Glutamatergic neuron (in vitro differentiated cells): Measurements from ENCODE around the gene ME3. TPM values are rescaled to one million over a fixed set of nuclear protein-coding genes. Genes with fewer than 3 reads are reported as not detected.
A peak's percentile ranks its signal among the peaks of the same experiment; 100 is the strongest.

Experiments
- DNase-seq: peaks from one replicate; pipeline ENCODE4 v3.0.0; 2022
- H3K27ac Mint-ChIP-seq: one replicate; pipeline ENCODE4 v1.8.0; 2020; ENCODE audit warnings: mild to moderate bottlenecking, mixed read lengths, inconsistent platforms; ENCODE audit not compliant: unreplicated experiment
- H3K27me3 Mint-ChIP-seq: one replicate; pipeline ENCODE4 v1.8.0; 2020; ENCODE audit warnings: mild to moderate bottlenecking, moderate library complexity, mixed read lengths, inconsistent platforms; ENCODE audit not compliant: unreplicated experiment
- H3K36me3 Mint-ChIP-seq: one replicate; pipeline ENCODE4 v1.8.0; 2020; ENCODE audit warnings: mild to moderate bottlenecking, mixed read lengths, inconsistent platforms; ENCODE audit not compliant: unreplicated experiment
- H3K4me1 Mint-ChIP-seq: one replicate; pipeline ENCODE4 v1.8.0; 2020; ENCODE audit warnings: mild to moderate bottlenecking, low read depth, mixed read lengths, inconsistent platforms; ENCODE audit not compliant: unreplicated experiment
- H3K4me3 Mint-ChIP-seq: one replicate; pipeline ENCODE4 v1.8.0; 2020; ENCODE audit warnings: mild to moderate bottlenecking, mixed read lengths, inconsistent platforms; ENCODE audit not compliant: unreplicated experiment
- H3K9me3 Mint-ChIP-seq: one replicate; pipeline ENCODE4 v1.8.0; 2020; ENCODE audit warnings: mild to moderate bottlenecking, moderate library complexity, mixed read lengths, inconsistent platforms; ENCODE audit not compliant: unreplicated experiment
- total RNA-seq: library from RNA; stranded (reverse); fragmentation: NEBNext Ultra II Directional; extraction: Animal tissue kit (Norgen Biotek cat#: 25700); gene quantifications from one replicate; pipeline ENCODE4 v1.2.1, GENCODE V29; 2021; ENCODE audit not compliant: unreplicated experiment
- TF ChIP-seq, protein P1 (sequence below): fragments of 200-600 bp; sonication (generic); IDR thresholded peaks from one replicate; pipeline ENCODE4 v1.5.0; 2021; ENCODE audit not compliant: partially characterized antibody, unreplicated experiment

The ME3 gene
- total RNA-seq, 1 donor from 2014 or later, result 12.4 TPM

DNA sequence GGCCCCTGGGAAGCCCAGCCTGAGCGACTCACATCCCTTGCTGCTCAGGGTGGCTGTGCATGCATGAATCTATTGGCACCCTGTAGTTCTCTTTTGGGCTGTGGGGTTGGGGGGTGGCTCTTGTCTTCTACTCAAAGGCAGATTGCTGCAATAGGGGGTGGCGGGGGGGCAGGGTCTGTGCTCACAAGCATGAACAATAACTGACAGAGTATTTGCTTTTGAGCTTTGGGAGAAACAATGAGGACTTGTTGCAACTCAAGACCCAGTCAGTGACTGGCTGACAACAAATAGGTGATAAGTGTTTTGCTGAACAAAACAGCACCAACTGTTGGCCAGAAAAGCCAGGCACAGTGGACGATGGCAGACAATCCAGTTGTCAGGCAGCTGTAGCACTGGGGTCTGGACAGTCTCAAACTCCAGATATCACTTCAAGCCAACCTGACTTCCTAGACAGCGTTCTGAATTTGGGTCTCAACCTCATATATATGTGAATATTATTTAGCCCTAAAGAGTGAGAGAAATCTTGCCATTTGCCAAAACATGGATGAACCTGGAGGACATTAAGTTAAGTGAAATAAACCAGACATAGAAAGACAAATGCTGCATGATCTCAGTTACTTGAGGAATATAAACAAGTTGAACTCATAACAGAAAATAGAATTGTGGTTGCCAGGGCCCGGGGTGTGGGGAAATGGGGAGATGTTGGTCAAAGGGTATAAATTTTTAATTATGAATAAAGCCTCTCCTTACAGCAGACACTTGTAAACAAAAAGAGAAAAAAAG, 61.7 kb downstream of the ME3 start:
- Mint-ChIP-seq H3K27me3 (no peaks in the 10 kb centered on the region), H3K27ac (no peak overlapping the region), H3K36me3 (peaks cover 5% of the 10 kb centered on the region), H3K4me1 (no peaks in the 10 kb centered on the region), H3K9me3 (no peaks in the 10 kb centered on the region), H3K4me3 (no peak overlapping the region)
- TF ChIP-seq, protein P1, sequence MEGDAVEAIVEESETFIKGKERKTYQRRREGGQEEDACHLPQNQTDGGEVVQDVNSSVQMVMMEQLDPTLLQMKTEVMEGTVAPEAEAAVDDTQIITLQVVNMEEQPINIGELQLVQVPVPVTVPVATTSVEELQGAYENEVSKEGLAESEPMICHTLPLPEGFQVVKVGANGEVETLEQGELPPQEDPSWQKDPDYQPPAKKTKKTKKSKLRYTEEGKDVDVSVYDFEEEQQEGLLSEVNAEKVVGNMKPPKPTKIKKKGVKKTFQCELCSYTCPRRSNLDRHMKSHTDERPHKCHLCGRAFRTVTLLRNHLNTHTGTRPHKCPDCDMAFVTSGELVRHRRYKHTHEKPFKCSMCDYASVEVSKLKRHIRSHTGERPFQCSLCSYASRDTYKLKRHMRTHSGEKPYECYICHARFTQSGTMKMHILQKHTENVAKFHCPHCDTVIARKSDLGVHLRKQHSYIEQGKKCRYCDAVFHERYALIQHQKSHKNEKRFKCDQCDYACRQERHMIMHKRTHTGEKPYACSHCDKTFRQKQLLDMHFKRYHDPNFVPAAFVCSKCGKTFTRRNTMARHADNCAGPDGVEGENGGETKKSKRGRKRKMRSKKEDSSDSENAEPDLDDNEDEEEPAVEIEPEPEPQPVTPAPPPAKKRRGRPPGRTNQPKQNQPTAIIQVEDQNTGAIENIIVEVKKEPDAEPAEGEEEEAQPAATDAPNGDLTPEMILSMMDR, result no peak
- no peak for DNase-seq

DNA sequence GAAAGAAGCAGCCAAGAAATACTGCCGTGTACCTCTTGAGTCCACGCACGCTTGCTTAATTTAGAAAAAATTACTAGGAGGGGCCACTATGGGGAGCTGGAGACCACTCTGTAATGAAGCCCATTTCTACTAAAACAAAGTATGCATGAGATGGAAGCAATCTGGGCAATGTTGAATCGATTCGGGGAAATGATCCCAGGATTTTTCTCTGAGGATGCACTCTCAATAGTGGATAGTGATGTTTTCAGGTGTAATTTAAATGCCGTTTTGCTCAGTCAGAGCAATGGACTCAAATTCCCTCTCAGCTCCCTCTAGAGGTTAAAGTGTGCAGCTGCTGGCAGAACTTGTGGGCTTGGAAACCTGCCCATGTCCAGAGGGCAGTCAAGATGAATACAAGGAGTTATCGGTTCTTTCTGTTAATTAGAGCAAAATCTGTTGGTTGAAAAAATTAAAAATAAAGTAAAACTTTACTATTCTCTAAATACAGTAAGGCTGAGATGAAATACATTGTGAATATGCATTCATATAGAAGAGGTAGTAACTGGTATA, 64.1 kb downstream of the ME3 start:
- no peaks in the 10 kb centered on the region for H3K9me3 Mint-ChIP-seq
- no peaks in the 10 kb centered on the region for H3K4me1 Mint-ChIP-seq
- H3K36me3 Mint-ChIP-seq, result no peaks in the 10 kb centered on the region
- DNase-seq, result peak; percentile 49
- TF ChIP-seq, protein P1, result peak; percentile 87
- no peak overlapping the region for H3K27ac Mint-ChIP-seq
- H3K4me3 Mint-ChIP-seq, result no peak overlapping the region
- no peaks in the 10 kb centered on the region for H3K27me3 Mint-ChIP-seq

DNA sequence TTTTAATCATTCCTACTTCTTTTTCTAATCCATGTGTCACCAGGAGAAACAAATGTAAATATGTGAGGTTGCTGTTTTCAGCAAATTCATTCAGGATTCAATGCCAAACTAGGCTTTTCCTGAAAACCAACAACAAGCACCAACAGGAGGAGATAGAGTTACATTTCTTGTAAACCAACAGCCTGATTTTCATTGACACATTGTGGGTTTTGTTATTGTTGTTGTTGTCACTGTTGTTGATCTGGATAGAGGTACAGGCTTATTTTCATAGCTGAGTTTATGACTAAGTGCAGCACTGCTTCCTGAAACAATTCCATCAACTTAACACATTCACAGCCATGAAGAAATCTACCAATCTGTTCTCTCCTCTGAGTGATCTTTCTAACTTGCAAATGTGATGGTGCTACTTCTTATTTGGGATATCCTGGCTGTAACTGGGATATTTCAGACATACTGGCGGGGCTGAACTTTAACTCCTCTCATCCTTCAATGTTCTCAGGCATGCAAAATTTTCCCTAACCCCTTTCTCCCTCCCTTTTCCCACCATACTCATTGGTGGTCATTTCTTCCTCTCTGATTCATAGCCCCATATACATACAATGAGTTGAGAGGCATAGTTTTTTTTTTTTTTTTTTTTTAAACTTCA, 65.5 kb downstream of the ME3 start:
- no peak overlapping the region for H3K4me3 Mint-ChIP-seq
- TF ChIP-seq, protein P1, result no peak
- no peaks in the 10 kb centered on the region for H3K9me3 Mint-ChIP-seq
- no peaks in the 10 kb centered on the region for H3K4me1 Mint-ChIP-seq
- no peaks in the 10 kb centered on the region for H3K36me3 Mint-ChIP-seq
- no peaks in the 10 kb centered on the region for H3K27me3 Mint-ChIP-seq
- no peak for DNase-seq
- no peak overlapping the region for H3K27ac Mint-ChIP-seq

DNA sequence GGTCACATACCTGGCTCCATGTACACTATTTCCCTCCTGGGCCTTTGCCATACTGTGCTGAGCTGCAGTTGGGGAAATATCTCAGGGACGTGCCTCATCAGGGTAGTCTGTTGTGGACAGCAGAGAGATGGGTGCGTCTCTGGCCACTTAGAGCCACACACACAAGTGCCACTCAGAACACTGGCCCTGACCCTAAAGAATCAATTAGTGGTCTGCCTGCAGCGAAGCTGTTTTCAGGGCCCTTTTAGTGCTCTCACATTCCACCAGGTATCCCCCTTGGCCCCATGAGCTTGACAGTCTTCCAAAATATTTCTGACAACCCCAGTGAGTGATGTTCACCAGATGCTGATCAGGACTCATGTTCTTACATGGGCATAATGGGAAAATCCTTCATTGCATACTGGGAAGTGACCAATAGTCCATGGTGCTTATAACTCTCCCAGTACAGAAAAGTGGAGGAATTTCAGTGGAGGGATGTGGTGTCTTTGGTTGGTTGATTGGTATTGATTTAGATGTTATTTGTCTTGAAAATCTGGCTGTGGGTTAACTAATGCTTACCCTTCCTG, 66.1 kb downstream of the ME3 start:
- TF ChIP-seq, protein P1, result no peak
- Mint-ChIP-seq H3K27ac (no peak overlapping the region), H3K27me3 (no peaks in the 10 kb centered on the region), H3K4me3 (no peak overlapping the region), H3K9me3 (no peaks in the 10 kb centered on the region), H3K36me3 (no peaks in the 10 kb centered on the region), H3K4me1 (no peaks in the 10 kb centered on the region)
- DNase-seq, result no peak
